ENCODE data around the gene ITFG1. TPM values are rescaled to one million over a fixed set of nuclear protein-coding genes. Genes with fewer than 3 reads are reported as not detected.

The ITFG1 gene
- total and polyA plus RNA-seq, 9 of the 15 experiments (the other 6 are each of a cell fraction or from before 2014, with no cell fraction given): 17.1 to 83.5 (median 35.8) TPM

- TF ChIP-seq CREB5 (CRISPR knock-in tag; IDR thresholded peaks at IDR 0.05): no peak
Observed at GRCh38 chr16:47374629-47375028, 86.2 kb downstream of the ITFG1 start (continued).

GRCh38 chr16:47371271-47372014 lies 89.4 kb downstream of the ITFG1 start:
- in situ Hi-C loops (cut with MboI): no loop called here
- H3K36me3 ChIP-seq (ENCODE audit: control insufficient read depth, insufficient read depth, low read length): peaks cover 24% of the 10 kb centered on the region; the same call in 1 of the 3 replicates
- DNase-seq (ENCODE audit: extremely low read depth in 1 of 4, low spot score in 3 of 4) (no peak), FAIRE-seq (no peak), ATAC-seq (no peak)
- no peaks in the 10 kb centered on the region for H3K4me1 ChIP-seq (replicated peaks in 1 of 2; ENCODE audit: control insufficient read depth in 2 of 2, insufficient read depth in 2 of 2, low read length in 2 of 2)
- H3K79me2 ChIP-seq (ENCODE audit: control insufficient read depth, insufficient read depth, low read length): no peaks in the 10 kb centered on the region
- H3K9ac ChIP-seq (ENCODE audit: insufficient read depth in 1 of 2, low read depth in 2 of 2, low read length in 2 of 2): no peak overlapping the region
- BruUV-seq (replicated peaks): no TSS peak
- H3K4me2 ChIP-seq (ENCODE audit: insufficient read depth, low read length): no peak overlapping the region
- POLR2A ChIA-PET: interaction anchor here (0.9 kb wide), 1 partner anchor 1005 kb away, joined by 3 read pairs; no protein-coding TSS in a partner anchor
- 57% methylated on average over 1 of the region's 5 CpGs for WGBS (ENCODE audit: insufficient coverage, low coverage, missing lambda C conversion rate)
- no peaks in the 10 kb centered on the region for H4K20me1 ChIP-seq (replicated peaks; ENCODE audit: control insufficient read depth, insufficient read depth, low read length)
- H3K27ac ChIP-seq (ENCODE audit: extremely low read depth, low read depth, low read length): no peak overlapping the region
- no peak overlapping the region for H3K4me3 ChIP-seq
- no peaks in the 10 kb centered on the region for H3K9me1 ChIP-seq (ENCODE audit: control insufficient read depth, insufficient read depth, low read length)
- intact Hi-C loops (cut with micrococcal nuclease): no loop called here
- H2AFZ ChIP-seq (ENCODE audit: low read depth, low read length): no peak overlapping the region
- H3K9me3 ChIP-seq (replicated peaks; ENCODE audit: control insufficient read depth, insufficient read depth, low read depth, low read length): no peaks in the 10 kb centered on the region
- no peaks in the 10 kb centered on the region for H3K27me3 ChIP-seq (ENCODE audit: control insufficient read depth in 2 of 2, insufficient read depth in 2 of 2, low read length in 2 of 2)
- CTCF ChIA-PET (ENCODE audit: low intra/inter-chr PET ratio): no interaction called here
- TF ChIP-seq SIN3A (IDR thresholded peaks at IDR 0.05; ENCODE audit: borderline replicate concordance in 2 of 2, control insufficient read depth in 1 of 2, low read depth in 2 of 2, low read length in 2 of 2) (no peak), ZNF668 (CRISPR knock-in tag; IDR thresholded peaks at IDR 0.05) (no peak), ARID3B (CRISPR knock-in tag; IDR thresholded peaks at IDR 0.05; ENCODE audit: borderline replicate concordance) (no peak), CGGBP1 (CRISPR knock-in tag; IDR thresholded peaks at IDR 0.05) (no peak), GABPB2 (CRISPR knock-in tag; conservative IDR thresholded peaks at IDR 0.05) (no peak), ZNF551 (CRISPR knock-in tag; IDR thresholded peaks at IDR 0.05) (no peak), NFIC (IDR thresholded peaks at IDR 0.05) (no peak), ZBTB12 (CRISPR knock-in tag; IDR thresholded peaks at IDR 0.05) (no peak), BRF1 (IDR thresholded peaks at IDR 0.05; ENCODE audit: borderline replicate concordance, extremely low read depth, insufficient read length) (no peak), ZBED1 (IDR thresholded peaks at IDR 0.05) (no peak), ETS2 (tag; IDR thresholded peaks at IDR 0.05; ENCODE audit: borderline replicate concordance, poor library complexity, severe bottlenecking) (no peak), ZNF316 (IDR thresholded peaks at IDR 0.05) (no peak), ZNF507 (tag; conservative IDR thresholded peaks at IDR 0.05) (no peak), HNRNPH1 (optimal IDR thresholded peaks at IDR 0.05; ENCODE audit: low read depth, low read length) (no peak), ZSCAN29 (IDR thresholded peaks at IDR 0.05) (no peak), POLR3A (IDR thresholded peaks at IDR 0.05; ENCODE audit: borderline replicate concordance, extremely low read depth, insufficient read depth, insufficient read length) (no peak)
